ENCODE data around the gene WFDC2.

Gene WFDC2

GRCh38 chr20:45497971-45498494 is 28.5 kb downstream of the WFDC2 start:
- no peak for DNase-seq (ENCODE audit: low read depth in 2 of 2)

GRCh38 chr20:45500022-45500421 is 30.5 kb downstream of the WFDC2 start:
- no peak for DNase-seq (ENCODE audit: low read depth in 2 of 2)

GRCh38 chr20:45501600-45501999 is 32.0 kb downstream of the WFDC2 start:
- DNase-seq (ENCODE audit: low read depth in 2 of 2), result no peak

GRCh38 chr20:45502561-45502960 is 33.0 kb downstream of the WFDC2 start:
- no peak for DNase-seq (ENCODE audit: low read depth in 2 of 2)

- no peak for DNase-seq (ENCODE audit: low read depth in 2 of 2)
Observed at GRCh38 chr20:45503403-45503802, 33.9 kb downstream of the WFDC2 start.

GRCh38 chr20:45506398-45506797 is 36.8 kb downstream of the WFDC2 start:
- DNase-seq (ENCODE audit: low read depth in 2 of 2), result no peak

GRCh38 chr20:45507011-45507820 is 37.7 kb downstream of the WFDC2 start:
- DNase-seq (ENCODE audit: low read depth in 2 of 2), result no peak

GRCh38 chr20:45508068-45508886 is 38.7 kb downstream of the WFDC2 start:
- DNase-seq (ENCODE audit: low read depth in 2 of 2), result no peak

- DNase-seq (ENCODE audit: low read depth in 2 of 2), result no peak
Observed at GRCh38 chr20:45509091-45509490, 39.5 kb downstream of the WFDC2 start.

GRCh38 chr20:45510242-45510862 is 40.8 kb downstream of the WFDC2 start:
- no peak for DNase-seq (ENCODE audit: low read depth in 2 of 2)

GRCh38 chr20:45515147-45515913 is 45.8 kb downstream of the WFDC2 start, which contains the start of gene SPINT3:
Gene SPINT3, minus strand, starts transcription at chr20:45515622. Its CDS starts 14 bp downstream, at chr20:45515608.
- DNase-seq (ENCODE audit: low read depth in 2 of 2), result no peak

- no peak for DNase-seq (ENCODE audit: low read depth in 2 of 2)
Observed at GRCh38 chr20:45518282-45518681, 48.7 kb downstream of the WFDC2 start.

- DNase-seq (ENCODE audit: low read depth in 2 of 2), result no peak
Observed at GRCh38 chr20:45523821-45524220, 54.3 kb downstream of the WFDC2 start.

GRCh38 chr20:45527294-45527693 is 57.7 kb downstream of the WFDC2 start:
- no peak for DNase-seq (ENCODE audit: low read depth in 2 of 2)
